ENCODE data around the gene RSPO3. TPM values are rescaled to one million over a fixed set of nuclear protein-coding genes. Genes with fewer than 3 reads are reported as not detected.
A peak's percentile ranks its signal among the peaks of the same experiment; 100 is the strongest.

RSPO3 gene
- total and polyA plus RNA-seq, 7 donors: 12.6 to 32.1 (median 27.4) TPM

- Histone ChIP-seq H3K9me3 (no peaks in the 10 kb centered on the region), H3K36me3 (ENCODE audit: insufficient read depth in 1 of 2, low read depth in 1 of 2) (peaks cover 0 to 10% of the 10 kb centered on the region in 2 donors), H3K4me1 (peaks cover under 1% of the 10 kb centered on the region), H3K27me3 (ENCODE audit: insufficient read depth in 3 of 3, low read length in 2 of 3) (no peaks in the 10 kb centered on the region), H3K4me3 (no peak overlapping the region), H3K27ac (no peak overlapping the region)
- TF ChIP-seq, protein P1, sequence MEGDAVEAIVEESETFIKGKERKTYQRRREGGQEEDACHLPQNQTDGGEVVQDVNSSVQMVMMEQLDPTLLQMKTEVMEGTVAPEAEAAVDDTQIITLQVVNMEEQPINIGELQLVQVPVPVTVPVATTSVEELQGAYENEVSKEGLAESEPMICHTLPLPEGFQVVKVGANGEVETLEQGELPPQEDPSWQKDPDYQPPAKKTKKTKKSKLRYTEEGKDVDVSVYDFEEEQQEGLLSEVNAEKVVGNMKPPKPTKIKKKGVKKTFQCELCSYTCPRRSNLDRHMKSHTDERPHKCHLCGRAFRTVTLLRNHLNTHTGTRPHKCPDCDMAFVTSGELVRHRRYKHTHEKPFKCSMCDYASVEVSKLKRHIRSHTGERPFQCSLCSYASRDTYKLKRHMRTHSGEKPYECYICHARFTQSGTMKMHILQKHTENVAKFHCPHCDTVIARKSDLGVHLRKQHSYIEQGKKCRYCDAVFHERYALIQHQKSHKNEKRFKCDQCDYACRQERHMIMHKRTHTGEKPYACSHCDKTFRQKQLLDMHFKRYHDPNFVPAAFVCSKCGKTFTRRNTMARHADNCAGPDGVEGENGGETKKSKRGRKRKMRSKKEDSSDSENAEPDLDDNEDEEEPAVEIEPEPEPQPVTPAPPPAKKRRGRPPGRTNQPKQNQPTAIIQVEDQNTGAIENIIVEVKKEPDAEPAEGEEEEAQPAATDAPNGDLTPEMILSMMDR (IDR thresholded peaks at IDR 0.05): no peak
- WGBS, 3 donors: 97 to 99% (median 98%) methylated on average over 3 of the region's 3 CpGs
- no peak for ATAC-seq
- DNase-seq: no peak
- intact Hi-C loops (cut with DNase I): no loop called here
Measured at GRCh38 chr6:127154509-127154908, 36.0 kb downstream of the RSPO3 start.

DNA sequence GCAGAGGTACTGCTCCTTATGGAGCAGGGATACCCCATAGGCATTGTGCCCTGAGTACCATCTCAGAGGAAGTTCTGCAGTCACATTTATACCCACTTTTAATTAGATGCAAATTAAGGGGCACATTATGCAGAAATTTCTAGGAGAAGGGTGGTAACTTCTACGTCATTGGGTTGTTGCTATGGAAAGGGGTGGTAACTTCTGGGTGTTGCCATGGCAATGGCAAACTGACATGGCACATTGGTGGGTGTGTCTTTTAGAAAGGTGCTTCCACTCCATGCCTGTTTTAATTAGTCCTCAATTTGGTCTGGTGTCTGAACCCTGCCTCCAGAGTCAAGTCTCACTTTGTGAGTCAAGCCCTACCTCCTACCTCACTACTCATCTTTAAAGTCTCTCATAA, 42.0 kb downstream of the RSPO3 start:
- H3K27me3 ChIP-seq (ENCODE audit: insufficient read depth in 3 of 3, low read length in 2 of 3): no peaks in the 10 kb centered on the region
- no peak overlapping the region for H3K4me3 ChIP-seq
- DNase-seq (no peak), ATAC-seq (no peak)
- no peak overlapping the region for H3K27ac ChIP-seq
- H3K36me3 ChIP-seq (ENCODE audit: insufficient read depth in 1 of 2, low read depth in 1 of 2): peaks cover 0 to 17% of the 10 kb centered on the region in 2 donors
- WGBS, 3 donors: 80 to 100% (median 96%) methylated on average over 1 of the region's 1 CpG
- no peaks in the 10 kb centered on the region for H3K9me3 ChIP-seq
- H3K4me1 ChIP-seq: peaks cover 4% of the 10 kb centered on the region
- intact Hi-C loops (cut with DNase I): no loop called here
- TF ChIP-seq, protein P1 (IDR thresholded peaks at IDR 0.05): no peak

DNA sequence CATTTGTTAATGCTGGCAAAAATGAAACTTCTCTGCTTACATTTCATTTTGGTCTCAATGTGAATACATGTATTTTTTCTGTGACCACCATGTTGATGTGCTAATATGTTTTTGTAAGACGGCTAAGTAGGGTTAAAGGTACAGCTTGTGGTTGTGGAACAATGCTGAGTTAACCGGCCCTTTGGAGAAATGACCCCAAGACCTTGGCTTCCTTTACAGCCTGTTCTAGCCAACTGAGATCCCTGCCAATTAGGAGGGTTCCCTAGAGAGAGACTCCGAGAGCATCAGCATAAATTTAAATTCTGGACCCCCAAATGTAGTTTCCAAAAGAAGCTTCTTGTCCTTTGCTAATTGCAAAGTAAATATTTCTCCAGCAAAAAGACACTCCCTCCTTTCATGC, 44.4 kb downstream of the RSPO3 start:
- intact Hi-C loops (cut with DNase I): no loop called here
- H3K36me3 ChIP-seq (ENCODE audit: insufficient read depth in 1 of 2, low read depth in 1 of 2): peaks cover 0 to 8% of the 10 kb centered on the region in 2 donors
- DNase-seq: no peak

DNA sequence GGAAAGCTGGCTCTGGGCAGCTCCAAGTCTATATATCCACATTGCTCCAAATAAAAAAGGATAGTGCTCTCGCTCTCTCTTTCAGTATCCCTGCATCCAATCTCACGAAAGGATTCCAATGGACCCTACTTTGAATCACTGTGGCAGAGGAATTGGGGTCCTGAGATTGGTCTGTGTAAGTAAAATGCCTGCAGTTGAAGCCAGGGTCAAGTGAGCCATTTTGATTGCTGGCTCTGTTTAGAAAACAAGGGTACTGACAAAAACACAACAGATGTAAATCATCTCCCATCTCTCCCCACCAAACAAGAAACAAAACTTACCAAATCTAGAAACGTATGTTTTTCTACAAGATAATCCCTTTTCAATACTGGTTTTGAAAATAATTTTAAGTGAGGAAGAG, 45.6 kb downstream of the RSPO3 start:
- Histone ChIP-seq H3K4me1 (peaks cover 4% of the 10 kb centered on the region), H3K27me3 (ENCODE audit: insufficient read depth in 3 of 3, low read length in 2 of 3) (no peaks in the 10 kb centered on the region), H3K36me3 (ENCODE audit: insufficient read depth in 1 of 2, low read depth in 1 of 2) (peaks cover 0 to 8% of the 10 kb centered on the region in 2 donors), H3K4me3 (no peak overlapping the region), H3K9me3 (no peaks in the 10 kb centered on the region), H3K27ac (no peak overlapping the region)
- no peak for DNase-seq
- intact Hi-C loops (cut with DNase I): no loop called here
- 72 to 79% (median 74%) methylated on average over 3 of the region's 3 CpGs for WGBS, 3 donors
- ATAC-seq: no peak
- TF ChIP-seq, protein P1 (IDR thresholded peaks at IDR 0.05): no peak

More for the DNA sequence above, 44.4 kb downstream of the RSPO3 start:
- Histone ChIP-seq H3K4me1 (peaks cover 4% of the 10 kb centered on the region), H3K9me3 (no peaks in the 10 kb centered on the region), H3K27me3 (ENCODE audit: insufficient read depth in 3 of 3, low read length in 2 of 3) (no peaks in the 10 kb centered on the region), H3K27ac (no peak overlapping the region), H3K4me3 (no peak overlapping the region)
- 4 to 7% (median 6%) methylated on average over 3 of the region's 3 CpGs for WGBS, 3 donors
- TF ChIP-seq, protein P1 (IDR thresholded peaks at IDR 0.05): no peak
- peak in 2 of 4 donors; percentile 50 to 51 for ATAC-seq

DNA sequence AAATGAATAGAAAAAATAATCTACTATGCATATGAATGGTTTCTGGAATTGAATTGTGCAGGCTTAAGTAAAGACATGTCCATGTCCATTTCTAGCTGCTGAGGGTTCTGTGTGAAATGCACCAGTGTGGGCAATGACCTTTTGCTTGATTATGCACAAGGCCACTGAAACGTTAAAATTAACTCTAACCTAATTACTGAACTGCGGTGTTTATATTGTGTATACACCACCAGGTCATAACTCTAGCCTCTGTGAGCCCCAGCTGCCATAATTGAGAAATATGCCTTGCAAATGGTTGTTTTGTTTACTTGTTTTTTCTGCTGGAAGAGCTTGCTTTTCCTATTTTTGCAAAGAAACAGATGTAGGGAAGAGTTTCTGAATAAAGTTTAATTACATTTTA, 46.1 kb downstream of the RSPO3 start:
- DNase-seq: no peak
- intact Hi-C loops (cut with DNase I): no loop called here
- Histone ChIP-seq H3K27me3 (ENCODE audit: insufficient read depth in 3 of 3, low read length in 2 of 3) (no peaks in the 10 kb centered on the region), H3K4me1 (peaks cover 4% of the 10 kb centered on the region), H3K27ac (no peak overlapping the region), H3K9me3 (no peaks in the 10 kb centered on the region), H3K36me3 (ENCODE audit: insufficient read depth in 1 of 2, low read depth in 1 of 2) (peaks cover 0 to 8% of the 10 kb centered on the region in 2 donors), H3K4me3 (no peak overlapping the region)
- ATAC-seq: no peak
- TF ChIP-seq, protein P1 (IDR thresholded peaks at IDR 0.05): no peak
- 18 to 34% (median 24%) methylated on average over 2 of the region's 2 CpGs for WGBS, 3 donors

All from psoas muscle (tissue), 8 donors.